Tibial nerve (tissue), 3 donors: ENCODE measurements around the gene DLGAP4.

Experiments
- CTCF ChIP-seq, 5 experiments: fragments of 200-600 bp in 3 of 5; fragments of 450-650 bp in 2 of 5; sonication (generic) in 3 of 5; IDR thresholded peaks; one replicate each; pipeline ENCODE4 v1.5.1; 2016 to 2019; ENCODE audit warnings: antibody characterized with exemption in 5 of 5, mild to moderate bottlenecking in 3 of 5, moderate library complexity in 2 of 5
- POLR2A ChIP-seq, 2 donors: fragments of 450-650 bp; IDR thresholded peaks; one replicate each; pipeline ENCODE4 v1.6.1; 2017; ENCODE audit warnings: antibody characterized with exemption in 2 of 2, mild to moderate bottlenecking in 2 of 2, moderate library complexity in 2 of 2

GRCh38 chr20:36504295-36504694, 198.2 kb downstream of the DLGAP4 start:
- no peak for TF ChIP-seq CTCF (IDR thresholded peaks at IDR 0.05)
- no peak for TF ChIP-seq POLR2A (IDR thresholded peaks at IDR 0.05)
